Keratinocyte (primary cell): ENCODE results near the gene TAS2R9. TPM values are rescaled to one million over a fixed set of nuclear protein-coding genes. Genes with fewer than 3 reads are reported as not detected.

Experiments
- DNase-seq: peaks from one replicate; pipeline ENCODE4 v3.0.0-alpha.2; 2011; ENCODE audit warnings: low read depth, missing footprints, low spot score
- FAIRE-seq: peaks from 2 replicates; lab custom pipeline; 2011; peaks lifted over from hg19 to GRCh38; lab: Jason Lieb, UNC
- H2AFZ ChIP-seq: 2 replicates; pipeline ENCODE4 v1.6.0; 2012; ENCODE audit warnings: low read length, control low read depth, inconsistent platforms; ENCODE audit not compliant: control insufficient read depth
- H3K27ac ChIP-seq: 2 replicates; pipeline ENCODE4 v1.5.1; 2011; ENCODE audit warnings: low read length; ENCODE audit not compliant: control insufficient read depth, insufficient read depth
- H3K27me3 ChIP-seq: 3 replicates; pipeline ENCODE4 v1.6.0; 2011; ENCODE audit warnings: low read length; ENCODE audit not compliant: control insufficient read depth, insufficient read depth; ENCODE audit errors: extremely low read depth
- H3K36me3 ChIP-seq, 2 experiments: 2 replicates in 1 of 2; 3 replicates in 1 of 2; pipeline ENCODE4 v1.5.1; 2011; ENCODE audit warnings: low read length in 2 of 2, mild to moderate bottlenecking in 1 of 2; ENCODE audit not compliant: control insufficient read depth in 2 of 2, insufficient read depth in 2 of 2; ENCODE audit errors: extremely low read depth in 1 of 2
- H3K4me1 ChIP-seq: 3 replicates; pipeline ENCODE4 v1.5.1; 2011; ENCODE audit warnings: low read length; ENCODE audit not compliant: control insufficient read depth, insufficient read depth; ENCODE audit errors: extremely low read depth
- H3K4me2 ChIP-seq: 3 replicates; pipeline ENCODE4 v1.6.0; 2011; ENCODE audit warnings: low read depth, low read length; ENCODE audit not compliant: control insufficient read depth, insufficient read depth; ENCODE audit errors: extremely low read depth
- H3K4me3 ChIP-seq, 3 experiments: fragments of 200-600 bp in 1 of 3; sonication (generic) in 1 of 3; 2 replicates in 2 of 3; 3 replicates in 1 of 3; pipeline ENCODE4 v1.5.1; 2011 to 2016; ENCODE audit warnings: low read length in 3 of 3, mild to moderate bottlenecking in 3 of 3, control low read depth in 2 of 3, inconsistent platforms in 1 of 3, low read depth in 1 of 3, mixed read lengths in 1 of 3, mixed run types in 1 of 3, moderate library complexity in 1 of 3; ENCODE audit not compliant: control insufficient read depth in 2 of 3, insufficient read depth in 2 of 3; ENCODE audit errors: extremely low read depth in 1 of 3
- H3K79me2 ChIP-seq: 2 replicates; pipeline ENCODE4 v1.6.0; 2012; ENCODE audit warnings: low read length; ENCODE audit not compliant: control insufficient read depth, insufficient read depth
- H3K9ac ChIP-seq: 3 replicates; pipeline ENCODE4 v1.6.0; 2011; ENCODE audit warnings: low read length; ENCODE audit not compliant: control insufficient read depth, insufficient read depth; ENCODE audit errors: extremely low read depth
- H3K9me1 ChIP-seq: 3 replicates; pipeline ENCODE4 v1.6.0; 2011; ENCODE audit warnings: low read length; ENCODE audit not compliant: control insufficient read depth, insufficient read depth; ENCODE audit errors: extremely low read depth
- H3K9me3 ChIP-seq: 2 replicates; pipeline ENCODE4 v1.5.1; 2012; ENCODE audit warnings: low read depth, low read length; ENCODE audit not compliant: control insufficient read depth
- H4K20me1 ChIP-seq: 3 replicates; pipeline ENCODE4 v1.6.0; 2011; ENCODE audit warnings: low read length; ENCODE audit not compliant: control insufficient read depth, insufficient read depth; ENCODE audit errors: extremely low read depth
- CTCF ChIP-seq, 3 experiments: IDR thresholded peaks in 1 of 3; conservative IDR thresholded peaks in 1 of 3; optimal IDR thresholded peaks in 1 of 3; 2 replicates in 2 of 3; 3 replicates in 1 of 3; pipeline versions ENCODE3 to v1.5.1; 2011; ENCODE audit warnings: low read length in 3 of 3, mild to moderate bottlenecking in 3 of 3, moderate library complexity in 2 of 3, control low read depth in 1 of 3, inconsistent platforms in 1 of 3; ENCODE audit not compliant: insufficient read depth in 2 of 3; ENCODE audit errors: extremely low read depth in 1 of 3
- EZH2 ChIP-seq: IDR thresholded peaks from one replicate; pipeline ENCODE4 v1.6.1; 2012; ENCODE audit warnings: inconsistent platforms, mild to moderate bottlenecking, low read length, moderate library complexity
- dilution Hi-C: fragments of 300-500 bp; cut with MboI; formaldehyde crosslinking; loops from one replicate; pipeline ENCODE4 v1.7.0; 2020; ENCODE audit warnings: low sequenced_read_pairs; ENCODE audit not compliant: extremely low pct_ligation_motif_present
- polyA plus RNA-seq, 5 experiments: library from polyadenylated mRNA; depleted of rRNA in 3 of 5; stranded (reverse) in 3 of 5; stranded (forward) in 1 of 5; unstranded in 1 of 5; fragments of >200 nt; gene quantifications; 1 replicate in 1 of 5; 2 replicates in 3 of 5; 3 replicates in 1 of 5; pipeline versions ENCODE4 v1.2.1 to v1.2.3, GENCODE V29; 2011 to 2012; ENCODE audit warnings: missing spikeins in 2 of 5, low read depth in 1 of 5, low replicate concordance in 1 of 5

TAS2R9 gene
- polyA plus RNA-seq, 1 donor (not counting 4 experiments of a cell fraction or from before 2014, with no cell fraction given): not detected

- H3K4me2 ChIP-seq: no peak within 1 kb of the TSS
- dilution Hi-C loops: no loop called here
- DNase-seq (no peak), FAIRE-seq (no peak)
- no peak within 1 kb of the TSS for H3K4me3 ChIP-seq
- no peak within 1 kb of the TSS for H2AFZ ChIP-seq
- H3K27me3 ChIP-seq: no peaks in the 10 kb centered on the region
- no peaks in the 10 kb centered on the region for H4K20me1 ChIP-seq
- no peak within 1 kb of the TSS for H3K9ac ChIP-seq
- no peaks in the 10 kb centered on the region for H3K9me3 ChIP-seq
- no peaks in the 10 kb centered on the region for H3K4me1 ChIP-seq
- no peaks in the 10 kb centered on the region for H3K36me3 ChIP-seq
- no peak within 1 kb of the TSS for H3K27ac ChIP-seq
- H3K79me2 ChIP-seq: no peaks in the 10 kb centered on the region
- TF ChIP-seq EZH2 (no peak), CTCF (optimal IDR thresholded peaks at IDR 0.05 in 1 of 3, IDR thresholded peaks at IDR 0.05 in 1 of 3, conservative IDR thresholded peaks at IDR 0.05 in 1 of 3; ENCODE audit: extremely low read depth in 1 of 3, insufficient read depth in 2 of 3, low read length in 3 of 3) (no peak)
- no peaks in the 10 kb centered on the region for H3K9me1 ChIP-seq
Observed at GRCh38 chr12:10849425-10849878, 39.5 kb upstream of the TAS2R9 start, which contains the start of gene PRR4. TSS of gene PRR4 (minus strand) at chr12:10849475. CDS start at chr12:10849437, 38 bp downstream.

GRCh38 chr12:10847744-10848143 is 37.8 kb upstream of the TAS2R9 start:
- H3K9ac ChIP-seq: no peak overlapping the region
- DNase-seq (no peak), FAIRE-seq (no peak)
- no peaks in the 10 kb centered on the region for H3K9me1 ChIP-seq
- H3K79me2 ChIP-seq: no peaks in the 10 kb centered on the region
- no peaks in the 10 kb centered on the region for H4K20me1 ChIP-seq
- TF ChIP-seq CTCF (optimal IDR thresholded peaks at IDR 0.05 in 1 of 3, IDR thresholded peaks at IDR 0.05 in 1 of 3, conservative IDR thresholded peaks at IDR 0.05 in 1 of 3; ENCODE audit: extremely low read depth in 1 of 3, insufficient read depth in 2 of 3, low read length in 3 of 3): no peak
- H2AFZ ChIP-seq: no peak overlapping the region
- no peaks in the 10 kb centered on the region for H3K9me3 ChIP-seq
- H3K27ac ChIP-seq: no peak overlapping the region
- dilution Hi-C loops: no loop called here
- no peaks in the 10 kb centered on the region for H3K27me3 ChIP-seq
- no peaks in the 10 kb centered on the region for H3K36me3 ChIP-seq
- no peak overlapping the region for H3K4me2 ChIP-seq
- no peaks in the 10 kb centered on the region for H3K4me1 ChIP-seq
- no peak overlapping the region for H3K4me3 ChIP-seq
